ENCODE data around the gene INTS6L.
"Not testable (repeated sequence)": the region's sequence is repeated elsewhere in the genome, so short reads cannot be mapped to it uniquely, and the experiment has no call there.

The INTS6L gene

DNA sequence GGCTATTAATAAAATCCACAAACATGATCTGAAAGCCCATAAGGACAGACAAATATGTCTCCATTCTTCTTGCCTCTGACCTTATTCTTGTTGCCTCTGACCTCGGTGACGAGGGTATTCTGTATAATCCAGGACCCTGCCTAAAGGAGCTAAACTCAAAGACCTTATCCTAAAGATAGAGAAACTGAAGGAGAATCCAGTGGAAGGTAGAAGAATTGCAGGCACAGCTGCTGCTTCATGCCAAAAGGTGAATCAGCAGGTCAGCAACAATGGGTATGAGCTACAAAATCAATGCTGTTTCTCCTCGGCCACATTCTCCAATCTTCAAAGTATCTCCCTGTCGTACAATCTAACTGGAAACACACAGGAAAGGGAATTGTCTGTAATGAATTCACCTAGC lies 71.4 kb downstream of the INTS6L start:
- TF ChIP-seq CTCF (IDR thresholded peaks at IDR 0.05; ENCODE audit: low read depth, low read length): no peak
- in situ Hi-C loops (cut with HindIII; ENCODE audit: low sequenced_read_pairs): no loop called here
- H3K4me3 ChIP-seq (ENCODE audit: low read depth, low read length): no peak overlapping the region
- DNase-seq (ENCODE audit: low read depth, low spot score): no peak

- in situ Hi-C loops (cut with HindIII; ENCODE audit: low sequenced_read_pairs); DNase-seq (ENCODE audit: low read depth, low spot score); H3K4me3 ChIP-seq (ENCODE audit: low read depth, low read length): not testable (repeated sequence)
Measured at GRCh38 chrX:135594049-135594448, 73.6 kb downstream of the INTS6L start.

DNA sequence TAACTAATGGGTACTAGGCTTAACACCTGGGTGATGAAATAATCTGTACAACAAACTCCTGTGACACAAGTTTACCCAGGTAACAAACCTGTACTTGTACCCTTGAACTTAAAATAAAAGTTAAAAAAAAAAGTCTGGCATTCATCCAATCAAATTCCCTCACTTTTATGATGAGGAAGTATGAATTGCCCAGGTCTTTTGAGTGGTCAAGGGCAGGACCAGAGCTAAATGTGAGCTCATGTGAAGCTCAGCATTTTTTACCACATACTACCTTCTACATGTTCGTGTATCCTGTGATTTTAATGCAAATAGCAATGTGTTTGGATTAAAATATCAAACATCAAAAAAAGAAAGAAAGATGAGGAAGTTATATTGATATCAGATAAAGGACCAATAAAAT lies 74.0 kb downstream of the INTS6L start:
- in situ Hi-C loops (cut with HindIII; ENCODE audit: low sequenced_read_pairs): not testable (repeated sequence)

GRCh38 chrX:135595543-135595942 lies 75.1 kb downstream of the INTS6L start:
- no peak for TF ChIP-seq CTCF (IDR thresholded peaks at IDR 0.05; ENCODE audit: low read depth, low read length)
- in situ Hi-C loops (cut with HindIII; ENCODE audit: low sequenced_read_pairs): no loop called here
- no peak overlapping the region for H3K4me3 ChIP-seq (ENCODE audit: low read depth, low read length)
- no peak for DNase-seq (ENCODE audit: low read depth, low spot score)

More for the DNA sequence above, 74.0 kb downstream of the INTS6L start:
- H3K4me3 ChIP-seq (ENCODE audit: low read depth, low read length); DNase-seq (ENCODE audit: low read depth, low spot score): not testable (repeated sequence)

GRCh38 chrX:135596495-135596894 lies 76.0 kb downstream of the INTS6L start:
- DNase-seq (ENCODE audit: low read depth, low spot score): peak; percentile 1
- no peak overlapping the region for H3K4me3 ChIP-seq (ENCODE audit: low read depth, low read length)
- in situ Hi-C loops (cut with HindIII; ENCODE audit: low sequenced_read_pairs): no loop called here
- TF ChIP-seq CTCF (IDR thresholded peaks at IDR 0.05; ENCODE audit: low read depth, low read length): peak; percentile 43

DNA sequence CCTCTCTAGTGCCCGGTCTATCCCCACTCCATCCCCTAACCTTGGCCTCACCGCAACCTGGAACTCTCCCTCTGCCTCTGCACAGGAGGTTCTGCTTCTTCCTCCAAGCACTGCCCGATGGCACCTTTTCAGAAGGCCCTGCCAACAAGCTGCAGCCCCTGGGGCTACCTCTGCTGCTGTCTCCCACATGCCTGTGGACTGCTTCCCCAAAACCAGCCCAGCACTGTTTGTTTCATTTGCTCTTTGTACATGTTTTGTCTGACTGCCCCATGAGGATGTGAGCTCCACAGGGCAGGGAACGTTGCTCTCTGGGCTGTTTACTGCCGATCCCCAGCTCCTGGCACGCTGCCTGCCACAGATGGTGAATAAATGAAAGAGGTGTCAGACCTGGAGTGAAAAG lies 85.4 kb downstream of the INTS6L start:
- in situ Hi-C loops (cut with HindIII; ENCODE audit: low sequenced_read_pairs): no loop called here
- TF ChIP-seq CTCF (IDR thresholded peaks at IDR 0.05; ENCODE audit: low read depth, low read length): no peak

GRCh38 chrX:135624408-135625204 lies 104.1 kb downstream of the INTS6L start:
- DNase-seq (ENCODE audit: low read depth, low spot score); in situ Hi-C loops (cut with HindIII; ENCODE audit: low sequenced_read_pairs); H3K4me3 ChIP-seq (ENCODE audit: low read depth, low read length): not testable (repeated sequence)

More for the DNA sequence above, 85.4 kb downstream of the INTS6L start:
- DNase-seq (ENCODE audit: low read depth, low spot score): no peak
- H3K4me3 ChIP-seq (ENCODE audit: low read depth, low read length): no peak overlapping the region

GRCh38 chrX:135625995-135626394 lies 105.5 kb downstream of the INTS6L start:
- no peak for DNase-seq (ENCODE audit: low read depth, low spot score)
- in situ Hi-C loops (cut with HindIII; ENCODE audit: low sequenced_read_pairs): no loop called here
- no peak for TF ChIP-seq CTCF (IDR thresholded peaks at IDR 0.05; ENCODE audit: low read depth, low read length)
- H3K4me3 ChIP-seq (ENCODE audit: low read depth, low read length): no peak overlapping the region
